A549 (cell line): ENCODE results near the gene CACNA1E. TPM values are rescaled to one million over a fixed set of nuclear protein-coding genes. Genes with fewer than 3 reads are reported as not detected.

ENCODE experiments used
- ATAC-seq, 2 experiments: fragments of 200-7000 bp in 1 of 2; fragments of >200 bp in 1 of 2; cut with Nextera tagmentation in 1 of 2; cut with Tn5 transposase in 1 of 2; 3 replicates each; pipeline versions ENCODE4 v1.8.0 to v1.9.1; 2018 to 2020; ENCODE audit warnings: mild to moderate bottlenecking in 1 of 2, moderate library complexity in 1 of 2
- CTCF ChIA-PET: fragments of 300-600 bp; sonication (Branson Sonifier 250); formaldehyde crosslinking; extraction: SDS; loops from one replicate; lab custom pipeline; 2021; ENCODE audit warnings: antibody characterized with exemption, inconsistent platforms; lab: Yijun Ruan, JAX
- POLR2A ChIA-PET: fragments of 350-600 bp; formaldehyde crosslinking; extraction: SDS; loops from one replicate; lab custom pipeline; 2021; ENCODE audit warnings: antibody characterized with exemption, inconsistent platforms; lab: Yijun Ruan, JAX
- DNase-seq, 2 experiments: peaks; one replicate each; pipeline versions ENCODE4 v3.0.0 to v3.0.0-alpha.2; 2011 to 2016; ENCODE audit warnings: low read depth in 1 of 2, low spot score in 1 of 2
- FAIRE-seq: peaks from 2 replicates; lab custom pipeline; 2011; peaks lifted over from hg19 to GRCh38; lab: Jason Lieb, UNC
- H3K27ac ChIP-seq, 2 experiments: fragments of >200 bp; sonication (Bioruptor Twin); formaldehyde crosslinking; 3 replicates each; pipeline ENCODE4 v1.5.1; 2016 to 2017
- H3K4me1 ChIP-seq: fragments of >200 bp; sonication (Bioruptor Twin); formaldehyde crosslinking; 3 replicates; pipeline ENCODE4 v1.6.1; 2016
- H3K4me2 ChIP-seq: fragments of >200 bp; sonication (Bioruptor Twin); formaldehyde crosslinking; 3 replicates; pipeline ENCODE4 v1.6.1; 2016
- H3K4me3 ChIP-seq: fragments of >200 bp; sonication (Bioruptor Twin); formaldehyde crosslinking; 3 replicates; pipeline ENCODE4 v1.5.1; 2016
- H3K9me3 ChIP-seq: fragments of >200 bp; sonication (Bioruptor Twin); formaldehyde crosslinking; 3 replicates; pipeline ENCODE4 v1.6.1; 2016
- BHLHE40 ChIP-seq: IDR thresholded peaks from 2 replicates; pipeline ENCODE4 v1.6.1; 2012; ENCODE audit warnings: low read depth, low read length, inconsistent platforms
- CBX2 ChIP-seq: fragments of 200-600 bp; sonication (generic); IDR thresholded peaks from 2 replicates; pipeline ENCODE4 v1.6.1; 2016; ENCODE audit warnings: low read depth, mild to moderate bottlenecking, borderline replicate concordance
- CBX8 ChIP-seq: fragments of 200-600 bp; sonication (generic); IDR thresholded peaks from 2 replicates; pipeline ENCODE4 v1.6.1; 2016
- CHD2 ChIP-seq: fragments of 150-350 bp; IDR thresholded peaks from 2 replicates; pipeline ENCODE4 v1.6.1; 2014; ENCODE audit warnings: low read length; ENCODE audit not compliant: partially characterized antibody
- EHMT2 ChIP-seq: fragments of 200-600 bp; sonication (generic); IDR thresholded peaks from 2 replicates; pipeline ENCODE4 v1.6.1; 2016; ENCODE audit warnings: antibody characterized with exemption, low read depth, mild to moderate bottlenecking, moderate library complexity
- HEYL ChIP-seq: fragments of 250-450 bp; sonication (Bioruptor Pico); IDR thresholded peaks from 2 replicates; pipeline ENCODE4 v1.8.0; 2021; ENCODE audit warnings: mild to moderate bottlenecking, moderate library complexity
- HOXA7 ChIP-seq: fragments of 250-450 bp; sonication (Bioruptor Pico); IDR thresholded peaks from 2 replicates; pipeline ENCODE4 v1.5.0; 2020; ENCODE audit warnings: mild to moderate bottlenecking, moderate library complexity
- MYC ChIP-seq: IDR thresholded peaks from 2 replicates; pipeline ENCODE4 v1.6.1; 2012; ENCODE audit warnings: mild to moderate bottlenecking, inconsistent platforms, low read length, improper control_type of control experiment, borderline replicate concordance
- NFE2L2 ChIP-seq: fragments of 150-350 bp; conservative IDR thresholded peaks from 2 replicates; pipeline ENCODE4 v1.6.1; 2014; ENCODE audit warnings: low read length
- NR3C1 ChIP-seq: fragments of >200 bp; sonication (Bioruptor Twin); formaldehyde crosslinking; IDR thresholded peaks from 3 replicates; pipeline ENCODE4 v1.6.1; 2017
- PHF8 ChIP-seq: fragments of 200-600 bp; sonication (generic); IDR thresholded peaks from 2 replicates; pipeline ENCODE4 v1.6.1; 2016; ENCODE audit warnings: low read depth, mild to moderate bottlenecking, antibody characterized with exemption, moderate library complexity, borderline replicate concordance
- RARB ChIP-seq: fragments of 250-450 bp; sonication (Bioruptor Pico); IDR thresholded peaks from 2 replicates; pipeline ENCODE4 v1.8.0; 2021; ENCODE audit warnings: mild to moderate bottlenecking, moderate library complexity
- RCOR1 ChIP-seq: fragments of 150-350 bp; IDR thresholded peaks from 2 replicates; pipeline ENCODE4 v1.6.1; 2014; ENCODE audit warnings: antibody characterized with exemption, low read length, low read depth
- SREBF2 ChIP-seq: fragments of 450-650 bp; IDR thresholded peaks from 2 replicates; pipeline ENCODE4 v1.6.1; 2014; ENCODE audit warnings: mild to moderate bottlenecking, moderate library complexity
- TP53 ChIP-seq: fragments of 250-450 bp; sonication (Bioruptor Pico); IDR thresholded peaks from 2 replicates; pipeline ENCODE4 v1.5.0; 2021; ENCODE audit warnings: mild to moderate bottlenecking, moderate library complexity
- ZC3H11A ChIP-seq: fragments of 450-650 bp; IDR thresholded peaks from 2 replicates; pipeline ENCODE4 v1.6.1; 2014; ENCODE audit warnings: antibody characterized with exemption, mild to moderate bottlenecking
- ZNF302 ChIP-seq: fragments of 250-450 bp; sonication (Bioruptor Pico); IDR thresholded peaks from 2 replicates; pipeline ENCODE4 v1.9.0; 2021; ENCODE audit warnings: inconsistent platforms, mild to moderate bottlenecking, moderate library complexity
- WGBS: methylation state at CpG from one replicate; pipeline ENCODE4 v1.1.6; 2017; ENCODE audit errors: missing lambda C conversion rate; 5-methylcytosine and 5-hydroxymethylcytosine counted together
- polyA plus RNA-seq, 4 experiments: library from polyadenylated mRNA; depleted of rRNA in 3 of 4; stranded (reverse); fragments of >200 nt; fragmentation: RNase III in 1 of 4; extraction: RNeasy Plus Mini Kit Qiagen cat#74134 plus additional on column Dnase treatment in 1 of 4; gene quantifications; 2 replicates in 3 of 4; 3 replicates in 1 of 4; pipeline ENCODE4 v1.2.3, GENCODE V29; 2011 to 2017
- TF ChIP-seq, protein P1 (sequence below): fragments of 450-650 bp; IDR thresholded peaks from 2 replicates; pipeline ENCODE4 v1.6.1; 2014; ENCODE audit warnings: antibody characterized with exemption
- TF ChIP-seq, protein P2 (sequence below): fragments of >200 bp; sonication (Bioruptor Twin); formaldehyde crosslinking; IDR thresholded peaks from 3 replicates; pipeline ENCODE4 v1.6.1; 2016
- TF ChIP-seq, protein P3 (sequence below): fragments of >200 bp; sonication (Bioruptor Twin); formaldehyde crosslinking; IDR thresholded peaks from 2 replicates; pipeline ENCODE4 v1.6.1; 2016
- TF ChIP-seq, protein P4 (sequence below): fragments of 200-600 bp; sonication (generic); IDR thresholded peaks from 2 replicates; pipeline ENCODE4 v1.6.1; 2016; ENCODE audit warnings: antibody characterized with exemption, mild to moderate bottlenecking, moderate library complexity
- TF ChIP-seq, protein P5 (sequence below): IDR thresholded peaks from 2 replicates; pipeline ENCODE4 v1.6.1; 2012

CACNA1E gene
- polyA plus RNA-seq, 2 of the 4 experiments (the other 2 are of a cell fraction): 0.01 TPM; not detected in 1

DNA sequence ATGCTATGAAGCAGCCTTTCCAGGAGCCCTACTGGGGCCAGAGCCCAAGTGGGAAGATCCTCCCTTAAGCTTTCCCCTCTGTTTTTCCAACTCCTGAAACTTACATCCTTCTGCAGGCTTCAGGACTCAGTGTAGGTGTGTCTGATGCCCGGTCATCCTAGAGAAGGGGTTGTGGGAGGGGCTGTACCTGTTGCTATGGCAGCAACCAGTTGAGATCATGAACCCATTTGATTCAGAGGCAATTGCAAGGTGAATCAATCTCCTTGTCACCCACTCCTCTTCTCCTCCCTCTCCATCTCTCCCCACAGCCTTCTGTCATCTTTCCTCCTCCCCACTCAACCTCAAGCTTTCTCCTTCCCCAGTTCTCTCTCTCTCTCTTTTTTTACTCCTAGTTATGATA lies 151.8 kb downstream of the CACNA1E start:
- no peaks in the 10 kb centered on the region for H3K4me1 ChIP-seq
- no peak overlapping the region for H3K4me3 ChIP-seq
- DNase-seq (no peak), FAIRE-seq (no peak), ATAC-seq (no peak)
- CTCF ChIA-PET: interaction anchor here (0.8 kb wide), 1 partner anchor 40 kb away, joined by 4 read pairs; no protein-coding TSS in a partner anchor
- H3K9me3 ChIP-seq: no peaks in the 10 kb centered on the region
- TF ChIP-seq, protein P1, sequence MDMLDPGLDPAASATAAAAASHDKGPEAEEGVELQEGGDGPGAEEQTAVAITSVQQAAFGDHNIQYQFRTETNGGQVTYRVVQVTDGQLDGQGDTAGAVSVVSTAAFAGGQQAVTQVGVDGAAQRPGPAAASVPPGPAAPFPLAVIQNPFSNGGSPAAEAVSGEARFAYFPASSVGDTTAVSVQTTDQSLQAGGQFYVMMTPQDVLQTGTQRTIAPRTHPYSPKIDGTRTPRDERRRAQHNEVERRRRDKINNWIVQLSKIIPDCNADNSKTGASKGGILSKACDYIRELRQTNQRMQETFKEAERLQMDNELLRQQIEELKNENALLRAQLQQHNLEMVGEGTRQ: no peak
- TF ChIP-seq CBX8 (no peak), ZC3H11A (no peak), RARB (CRISPR knock-in tag) (no peak), NR3C1 (no peak)
- WGBS: 0% methylated on average over 1 of the region's 1 CpG
- H3K27ac ChIP-seq: no peak overlapping the region
- POLR2A ChIA-PET: no interaction called here
- no peak overlapping the region for H3K4me2 ChIP-seq

DNA sequence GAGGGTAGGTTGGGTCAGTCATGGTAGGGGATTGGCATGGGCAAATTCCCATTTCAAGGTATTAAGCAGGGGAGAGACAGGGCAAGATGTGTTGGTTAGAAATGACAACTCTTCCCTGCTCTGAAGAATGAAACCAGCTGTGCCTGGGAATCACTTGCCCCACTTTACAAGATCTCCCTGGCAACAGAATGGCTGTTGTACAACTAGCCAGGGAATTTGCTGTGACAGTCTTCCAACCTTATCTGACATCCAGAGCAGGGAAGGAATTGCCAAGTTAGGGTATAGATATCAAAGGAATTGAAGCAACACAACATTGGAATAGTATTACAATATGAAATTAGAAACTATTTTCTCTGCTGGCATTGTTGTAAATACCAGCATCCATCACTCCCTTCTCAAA lies 154.7 kb downstream of the CACNA1E start:
- ChIA-PET POLR2A (no interaction called here), CTCF (interaction anchor here (1.3 kb wide), 1 partner anchor 13 kb away, joined by 3 read pairs; no protein-coding TSS in a partner anchor)
- Histone ChIP-seq H3K4me1 (no peaks in the 10 kb centered on the region), H3K27ac (no peak overlapping the region), H3K9me3 (no peaks in the 10 kb centered on the region), H3K4me2 (no peak overlapping the region), H3K4me3 (no peak overlapping the region)
- no peak for DNase-seq
- TF ChIP-seq RCOR1 (no peak), ZNF302 (no peak), HEYL (no peak), CBX2 (no peak), EHMT2 (no peak), MYC (no peak), SREBF2 (no peak)
- FAIRE-seq: no peak
- no peak for ATAC-seq

DNA sequence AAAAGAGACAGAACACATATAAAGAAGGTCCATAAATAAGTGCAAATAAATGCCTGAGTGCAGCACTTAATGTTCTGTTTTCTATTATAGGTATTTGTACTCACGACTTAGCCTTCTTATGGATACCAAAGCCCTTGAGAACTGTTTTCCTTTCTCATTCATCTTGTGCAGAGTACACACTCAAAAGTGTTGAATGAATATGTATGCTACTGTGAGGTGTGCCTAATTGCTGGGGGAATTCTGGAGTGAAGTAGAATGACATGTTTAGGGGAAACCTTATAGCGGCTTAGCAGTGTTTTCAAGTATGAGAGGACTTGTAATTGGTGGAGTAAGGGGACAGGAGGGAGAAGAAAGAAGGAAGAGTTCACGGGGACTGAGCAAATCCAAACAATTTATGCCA lies 157.6 kb downstream of the CACNA1E start:
- Histone ChIP-seq H3K4me1 (no peaks in the 10 kb centered on the region), H3K4me3 (no peak overlapping the region), H3K4me2 (no peak overlapping the region), H3K27ac (no peak overlapping the region), H3K9me3 (no peaks in the 10 kb centered on the region)
- WGBS: 2% methylated on average over 3 of the region's 3 CpGs
- FAIRE-seq (no peak), ATAC-seq (no peak), DNase-seq (no peak)
- ChIA-PET CTCF (no interaction called here), POLR2A (no interaction called here)
- TF ChIP-seq BHLHE40: no peak
- no peak for TF ChIP-seq HOXA7 (CRISPR knock-in tag)

DNA sequence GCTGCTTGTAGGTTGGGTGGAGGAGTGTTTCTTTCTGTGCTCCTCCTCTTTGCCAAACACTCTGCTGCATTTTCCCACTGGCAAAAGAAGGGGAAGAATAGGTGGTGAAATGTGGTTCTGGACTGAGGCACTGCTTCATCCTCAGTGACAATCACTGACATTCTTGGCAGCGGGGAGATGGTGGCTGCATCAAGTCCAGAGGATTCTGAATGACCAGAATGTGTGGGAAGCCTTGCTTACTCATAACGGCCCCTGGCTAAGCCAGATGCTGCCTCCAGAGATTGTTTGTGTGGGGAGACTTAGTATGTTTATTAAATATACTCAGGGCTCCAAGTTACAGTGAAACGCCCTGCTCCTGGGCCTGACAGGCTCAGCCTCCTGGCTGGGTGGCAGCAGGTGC lies 160.3 kb downstream of the CACNA1E start:
- DNase-seq: no peak
- WGBS: 0% methylated on average over 2 of the region's 3 CpGs
- no peaks in the 10 kb centered on the region for H3K9me3 ChIP-seq
- H3K4me2 ChIP-seq: no peak overlapping the region
- TF ChIP-seq, protein P2, sequence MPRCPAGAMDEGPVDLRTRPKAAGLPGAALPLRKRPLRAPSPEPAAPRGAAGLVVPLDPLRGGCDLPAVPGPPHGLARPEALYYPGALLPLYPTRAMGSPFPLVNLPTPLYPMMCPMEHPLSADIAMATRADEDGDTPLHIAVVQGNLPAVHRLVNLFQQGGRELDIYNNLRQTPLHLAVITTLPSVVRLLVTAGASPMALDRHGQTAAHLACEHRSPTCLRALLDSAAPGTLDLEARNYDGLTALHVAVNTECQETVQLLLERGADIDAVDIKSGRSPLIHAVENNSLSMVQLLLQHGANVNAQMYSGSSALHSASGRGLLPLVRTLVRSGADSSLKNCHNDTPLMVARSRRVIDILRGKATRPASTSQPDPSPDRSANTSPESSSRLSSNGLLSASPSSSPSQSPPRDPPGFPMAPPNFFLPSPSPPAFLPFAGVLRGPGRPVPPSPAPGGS: no peak
- no peak for TF ChIP-seq NFE2L2
- TF ChIP-seq TP53 (CRISPR knock-in tag): no peak
- TF ChIP-seq, protein P3, sequence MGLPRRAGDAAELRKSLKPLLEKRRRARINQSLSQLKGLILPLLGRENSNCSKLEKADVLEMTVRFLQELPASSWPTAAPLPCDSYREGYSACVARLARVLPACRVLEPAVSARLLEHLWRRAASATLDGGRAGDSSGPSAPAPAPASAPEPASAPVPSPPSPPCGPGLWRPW: no peak
- TF ChIP-seq PHF8: no peak
- TF ChIP-seq CBX2: no peak
- TF ChIP-seq CHD2: no peak
- TF ChIP-seq, protein P4, sequence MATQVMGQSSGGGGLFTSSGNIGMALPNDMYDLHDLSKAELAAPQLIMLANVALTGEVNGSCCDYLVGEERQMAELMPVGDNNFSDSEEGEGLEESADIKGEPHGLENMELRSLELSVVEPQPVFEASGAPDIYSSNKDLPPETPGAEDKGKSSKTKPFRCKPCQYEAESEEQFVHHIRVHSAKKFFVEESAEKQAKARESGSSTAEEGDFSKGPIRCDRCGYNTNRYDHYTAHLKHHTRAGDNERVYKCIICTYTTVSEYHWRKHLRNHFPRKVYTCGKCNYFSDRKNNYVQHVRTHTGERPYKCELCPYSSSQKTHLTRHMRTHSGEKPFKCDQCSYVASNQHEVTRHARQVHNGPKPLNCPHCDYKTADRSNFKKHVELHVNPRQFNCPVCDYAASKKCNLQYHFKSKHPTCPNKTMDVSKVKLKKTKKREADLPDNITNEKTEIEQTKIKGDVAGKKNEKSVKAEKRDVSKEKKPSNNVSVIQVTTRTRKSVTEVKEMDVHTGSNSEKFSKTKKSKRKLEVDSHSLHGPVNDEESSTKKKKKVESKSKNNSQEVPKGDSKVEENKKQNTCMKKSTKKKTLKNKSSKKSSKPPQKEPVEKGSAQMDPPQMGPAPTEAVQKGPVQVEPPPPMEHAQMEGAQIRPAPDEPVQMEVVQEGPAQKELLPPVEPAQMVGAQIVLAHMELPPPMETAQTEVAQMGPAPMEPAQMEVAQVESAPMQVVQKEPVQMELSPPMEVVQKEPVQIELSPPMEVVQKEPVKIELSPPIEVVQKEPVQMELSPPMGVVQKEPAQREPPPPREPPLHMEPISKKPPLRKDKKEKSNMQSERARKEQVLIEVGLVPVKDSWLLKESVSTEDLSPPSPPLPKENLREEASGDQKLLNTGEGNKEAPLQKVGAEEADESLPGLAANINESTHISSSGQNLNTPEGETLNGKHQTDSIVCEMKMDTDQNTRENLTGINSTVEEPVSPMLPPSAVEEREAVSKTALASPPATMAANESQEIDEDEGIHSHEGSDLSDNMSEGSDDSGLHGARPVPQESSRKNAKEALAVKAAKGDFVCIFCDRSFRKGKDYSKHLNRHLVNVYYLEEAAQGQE: no peak
- TF ChIP-seq, protein P5, sequence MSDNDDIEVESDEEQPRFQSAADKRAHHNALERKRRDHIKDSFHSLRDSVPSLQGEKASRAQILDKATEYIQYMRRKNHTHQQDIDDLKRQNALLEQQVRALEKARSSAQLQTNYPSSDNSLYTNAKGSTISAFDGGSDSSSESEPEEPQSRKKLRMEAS: no peak
- no peak overlapping the region for H3K27ac ChIP-seq
- ChIA-PET POLR2A (no interaction called here), CTCF (interaction anchor here (0.6 kb wide), 1 partner anchor 99 kb away, joined by 5 read pairs; no protein-coding TSS in a partner anchor)
- no peak for FAIRE-seq
- ATAC-seq: no peak
- H3K4me3 ChIP-seq: no peak overlapping the region
- no peaks in the 10 kb centered on the region for H3K4me1 ChIP-seq
